GM12878 (cell line): ENCODE measurements around the gene DCAF6.
A peak's percentile ranks its signal among the peaks of the same experiment; 100 is the strongest.

ENCODE experiments used
- EED ChIP-seq: sonication (generic); IDR thresholded peaks from 2 replicates; pipeline ENCODE4 v1.6.1; 2016; ENCODE audit warnings: antibody characterized with exemption, low read depth
- SP1 ChIP-seq: IDR thresholded peaks from one replicate; pipeline ENCODE4 v1.6.1; 2011; ENCODE audit warnings: low read depth, low read length
- TARDBP ChIP-seq: IDR thresholded peaks from 2 replicates; pipeline ENCODE4 v1.6.1; 2016; ENCODE audit warnings: borderline replicate concordance
- TF ChIP-seq, protein P1 (sequence below), 3 experiments: IDR thresholded peaks in 2 of 3; conservative IDR thresholded peaks in 1 of 3; 2 replicates each; pipeline ENCODE4 v1.5.1; 2011; ENCODE audit warnings: low read depth in 3 of 3, low read length in 3 of 3, mild to moderate bottlenecking in 3 of 3, control low read depth in 2 of 3, moderate library complexity in 2 of 3, inconsistent platforms in 1 of 3, mixed read lengths in 1 of 3; ENCODE audit not compliant: control insufficient read depth in 2 of 3, insufficient read depth in 1 of 3; ENCODE audit errors: extremely low read depth in 1 of 3
- TF ChIP-seq, protein P2 (sequence below): IDR thresholded peaks from 2 replicates; pipeline ENCODE4 v1.6.1; 2012; ENCODE audit warnings: mild to moderate bottlenecking, low read depth, low read length
- TF ChIP-seq, protein P3 (sequence below): fragments of 450-650 bp; formaldehyde crosslinking; IDR thresholded peaks from 2 replicates; pipeline ENCODE4 v1.5.0; 2022; ENCODE audit warnings: mild to moderate bottlenecking, missing genetic modification characterization

DNA sequence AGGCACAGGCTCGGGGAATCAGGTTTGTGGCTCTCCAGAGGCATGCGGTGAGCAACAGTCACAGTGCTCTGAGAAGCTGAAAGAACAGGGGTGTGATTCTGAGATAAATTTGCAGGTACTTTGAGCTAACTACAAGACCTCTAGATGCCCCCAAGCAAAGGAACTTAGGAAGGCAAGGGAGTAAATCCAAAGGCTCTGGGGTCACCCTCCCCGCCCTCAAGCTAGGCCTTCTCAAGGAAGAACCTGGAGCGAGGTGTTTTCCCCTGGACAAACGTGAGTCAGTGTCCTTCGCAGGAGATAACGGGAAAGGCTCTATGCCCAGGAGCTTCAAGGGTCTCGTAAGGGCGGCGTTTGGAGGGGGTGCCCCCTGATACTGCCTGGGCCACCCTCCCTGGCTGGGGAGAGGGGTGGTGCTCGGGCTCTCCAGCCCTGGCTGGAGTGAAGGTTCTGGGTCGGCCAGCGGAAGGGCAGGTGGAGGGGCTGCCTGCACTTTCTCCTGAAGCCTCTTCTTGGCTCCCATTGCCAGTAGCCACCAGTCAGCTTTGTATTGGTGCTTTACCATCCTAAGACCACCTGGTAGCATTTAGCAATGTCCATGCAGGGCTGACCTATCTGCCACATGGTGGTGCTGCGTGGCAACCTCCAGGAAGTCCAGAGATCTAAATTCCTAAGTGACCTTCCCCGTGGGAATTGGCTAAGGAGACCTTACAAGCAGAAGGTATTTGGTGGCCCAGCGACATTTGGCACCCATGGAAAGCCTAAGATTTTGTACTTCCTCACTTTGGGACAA, 156.3 kb downstream of the DCAF6 start:
- TF ChIP-seq, protein P1, sequence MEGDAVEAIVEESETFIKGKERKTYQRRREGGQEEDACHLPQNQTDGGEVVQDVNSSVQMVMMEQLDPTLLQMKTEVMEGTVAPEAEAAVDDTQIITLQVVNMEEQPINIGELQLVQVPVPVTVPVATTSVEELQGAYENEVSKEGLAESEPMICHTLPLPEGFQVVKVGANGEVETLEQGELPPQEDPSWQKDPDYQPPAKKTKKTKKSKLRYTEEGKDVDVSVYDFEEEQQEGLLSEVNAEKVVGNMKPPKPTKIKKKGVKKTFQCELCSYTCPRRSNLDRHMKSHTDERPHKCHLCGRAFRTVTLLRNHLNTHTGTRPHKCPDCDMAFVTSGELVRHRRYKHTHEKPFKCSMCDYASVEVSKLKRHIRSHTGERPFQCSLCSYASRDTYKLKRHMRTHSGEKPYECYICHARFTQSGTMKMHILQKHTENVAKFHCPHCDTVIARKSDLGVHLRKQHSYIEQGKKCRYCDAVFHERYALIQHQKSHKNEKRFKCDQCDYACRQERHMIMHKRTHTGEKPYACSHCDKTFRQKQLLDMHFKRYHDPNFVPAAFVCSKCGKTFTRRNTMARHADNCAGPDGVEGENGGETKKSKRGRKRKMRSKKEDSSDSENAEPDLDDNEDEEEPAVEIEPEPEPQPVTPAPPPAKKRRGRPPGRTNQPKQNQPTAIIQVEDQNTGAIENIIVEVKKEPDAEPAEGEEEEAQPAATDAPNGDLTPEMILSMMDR (IDR thresholded peaks at IDR 0.05 in 2 of 3, conservative IDR thresholded peaks at IDR 0.05 in 1 of 3; ENCODE audit: control insufficient read depth in 2 of 3, extremely low read depth in 1 of 3, insufficient read depth in 1 of 3, low read depth in 3 of 3, low read length in 3 of 3) = peak in 2 of 3 experiments; percentile 5 to 35; a peak in 2 of 6 replicates
- TF ChIP-seq TARDBP (no peak), SP1 (no peak), EED (no peak)
- TF ChIP-seq, protein P2, sequence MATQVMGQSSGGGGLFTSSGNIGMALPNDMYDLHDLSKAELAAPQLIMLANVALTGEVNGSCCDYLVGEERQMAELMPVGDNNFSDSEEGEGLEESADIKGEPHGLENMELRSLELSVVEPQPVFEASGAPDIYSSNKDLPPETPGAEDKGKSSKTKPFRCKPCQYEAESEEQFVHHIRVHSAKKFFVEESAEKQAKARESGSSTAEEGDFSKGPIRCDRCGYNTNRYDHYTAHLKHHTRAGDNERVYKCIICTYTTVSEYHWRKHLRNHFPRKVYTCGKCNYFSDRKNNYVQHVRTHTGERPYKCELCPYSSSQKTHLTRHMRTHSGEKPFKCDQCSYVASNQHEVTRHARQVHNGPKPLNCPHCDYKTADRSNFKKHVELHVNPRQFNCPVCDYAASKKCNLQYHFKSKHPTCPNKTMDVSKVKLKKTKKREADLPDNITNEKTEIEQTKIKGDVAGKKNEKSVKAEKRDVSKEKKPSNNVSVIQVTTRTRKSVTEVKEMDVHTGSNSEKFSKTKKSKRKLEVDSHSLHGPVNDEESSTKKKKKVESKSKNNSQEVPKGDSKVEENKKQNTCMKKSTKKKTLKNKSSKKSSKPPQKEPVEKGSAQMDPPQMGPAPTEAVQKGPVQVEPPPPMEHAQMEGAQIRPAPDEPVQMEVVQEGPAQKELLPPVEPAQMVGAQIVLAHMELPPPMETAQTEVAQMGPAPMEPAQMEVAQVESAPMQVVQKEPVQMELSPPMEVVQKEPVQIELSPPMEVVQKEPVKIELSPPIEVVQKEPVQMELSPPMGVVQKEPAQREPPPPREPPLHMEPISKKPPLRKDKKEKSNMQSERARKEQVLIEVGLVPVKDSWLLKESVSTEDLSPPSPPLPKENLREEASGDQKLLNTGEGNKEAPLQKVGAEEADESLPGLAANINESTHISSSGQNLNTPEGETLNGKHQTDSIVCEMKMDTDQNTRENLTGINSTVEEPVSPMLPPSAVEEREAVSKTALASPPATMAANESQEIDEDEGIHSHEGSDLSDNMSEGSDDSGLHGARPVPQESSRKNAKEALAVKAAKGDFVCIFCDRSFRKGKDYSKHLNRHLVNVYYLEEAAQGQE = no peak
- TF ChIP-seq, protein P3, sequence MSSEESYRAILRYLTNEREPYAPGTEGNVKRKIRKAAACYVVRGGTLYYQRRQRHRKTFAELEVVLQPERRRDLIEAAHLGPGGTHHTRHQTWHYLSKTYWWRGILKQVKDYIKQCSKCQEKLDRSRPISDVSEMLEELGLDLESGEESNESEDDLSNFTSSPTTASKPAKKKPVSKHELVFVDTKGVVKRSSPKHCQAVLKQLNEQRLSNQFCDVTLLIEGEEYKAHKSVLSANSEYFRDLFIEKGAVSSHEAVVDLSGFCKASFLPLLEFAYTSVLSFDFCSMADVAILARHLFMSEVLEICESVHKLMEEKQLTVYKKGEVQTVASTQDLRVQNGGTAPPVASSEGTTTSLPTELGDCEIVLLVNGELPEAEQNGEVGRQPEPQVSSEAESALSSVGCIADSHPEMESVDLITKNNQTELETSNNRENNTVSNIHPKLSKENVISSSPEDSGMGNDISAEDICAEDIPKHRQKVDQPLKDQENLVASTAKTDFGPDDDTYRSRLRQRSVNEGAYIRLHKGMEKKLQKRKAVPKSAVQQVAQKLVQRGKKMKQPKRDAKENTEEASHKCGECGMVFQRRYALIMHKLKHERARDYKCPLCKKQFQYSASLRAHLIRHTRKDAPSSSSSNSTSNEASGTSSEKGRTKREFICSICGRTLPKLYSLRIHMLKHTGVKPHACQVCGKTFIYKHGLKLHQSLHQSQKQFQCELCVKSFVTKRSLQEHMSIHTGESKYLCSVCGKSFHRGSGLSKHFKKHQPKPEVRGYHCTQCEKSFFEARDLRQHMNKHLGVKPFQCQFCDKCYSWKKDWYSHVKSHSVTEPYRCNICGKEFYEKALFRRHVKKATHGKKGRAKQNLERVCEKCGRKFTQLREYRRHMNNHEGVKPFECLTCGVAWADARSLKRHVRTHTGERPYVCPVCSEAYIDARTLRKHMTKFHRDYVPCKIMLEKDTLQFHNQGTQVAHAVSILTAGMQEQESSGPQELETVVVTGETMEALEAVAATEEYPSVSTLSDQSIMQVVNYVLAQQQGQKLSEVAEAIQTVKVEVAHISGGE (CRISPR knock-in tag) = no peak
